ENCODE data around the gene SLC25A26.

GRCh38 chr3:66172394-66172793, 48.4 kb upstream of the SLC25A26 start:
- TF ChIP-seq SRF (IDR thresholded peaks at IDR 0.05; ENCODE audit: low read depth) (no peak), REST (IDR thresholded peaks at IDR 0.05; ENCODE audit: low read depth) (no peak), ELF1 (IDR thresholded peaks at IDR 0.05; ENCODE audit: borderline replicate concordance, low read depth) (no peak), CTCF (IDR thresholded peaks at IDR 0.05 in 2 of 3, conservative IDR thresholded peaks at IDR 0.05 in 1 of 3; ENCODE audit: borderline replicate concordance in 1 of 3, insufficient read depth in 1 of 3, low read depth in 2 of 3, low read length in 2 of 3) (no peak), RAD21 (IDR thresholded peaks at IDR 0.05; ENCODE audit: low read depth) (no peak), MAX (IDR thresholded peaks at IDR 0.05) (no peak), POLR2A (IDR thresholded peaks at IDR 0.05; ENCODE audit: borderline replicate concordance, extremely low read depth, insufficient read depth, insufficient read length) (no peak), ZFX (IDR thresholded peaks at IDR 0.05) (no peak), EZH2 (IDR thresholded peaks at IDR 0.05) (no peak), CEBPB (IDR thresholded peaks at IDR 0.05; ENCODE audit: low read depth) (no peak), ZNF274 (IDR thresholded peaks at IDR 0.05; ENCODE audit: low read depth, low read length) (no peak), SIN3A (IDR thresholded peaks at IDR 0.05; ENCODE audit: low read depth) (no peak), POLR2AphosphoS5 (IDR thresholded peaks at IDR 0.05; ENCODE audit: low read depth, low read length) (no peak), YY1 (IDR thresholded peaks at IDR 0.05; ENCODE audit: extremely low read depth, insufficient replicate concordance, low read depth, low read length) (no peak)

All from HCT116 (cell line).